HepG2 (cell line): ENCODE measurements around the gene MYO18A. TPM values are rescaled to one million over a fixed set of nuclear protein-coding genes. Genes with fewer than 3 reads are reported as not detected.

Experiments used
- HNRNPH1 ChIP-seq: fragments of 200-400 bp; formaldehyde crosslinking; optimal IDR thresholded peaks from 2 replicates; pipeline ENCODE3; 2017; ENCODE audit warnings: mild to moderate bottlenecking, low read depth, low read length
- HOMEZ ChIP-seq: IDR thresholded peaks from 2 replicates; pipeline ENCODE4 v1.6.1; 2016; ENCODE audit warnings: low read depth
- KDM5B ChIP-seq: sonication (generic); formaldehyde crosslinking; IDR thresholded peaks from 2 replicates; pipeline ENCODE4 v1.4.0; 2020; ENCODE audit warnings: missing genetic modification reagents, mild to moderate bottlenecking, borderline replicate concordance
- KLF16 ChIP-seq, 2 experiments: sonication (generic) in 1 of 2; formaldehyde crosslinking in 1 of 2; IDR thresholded peaks; 2 replicates each; pipeline versions ENCODE4 v1.6.1 to v1.8.0; 2016 to 2023; ENCODE audit warnings: missing genetic modification reagents in 2 of 2, missing compliant biosample characterization in 1 of 2
- KMT2A ChIP-seq: sonication (generic); formaldehyde crosslinking; IDR thresholded peaks from 2 replicates; pipeline ENCODE4 v1.4.0; 2020; ENCODE audit warnings: missing genetic modification reagents
- SIX4 ChIP-seq: sonication (generic); formaldehyde crosslinking; IDR thresholded peaks from 2 replicates; pipeline ENCODE4 v1.4.0; 2020; ENCODE audit warnings: missing genetic modification reagents
- SNAI1 ChIP-seq: sonication (generic); formaldehyde crosslinking; IDR thresholded peaks from 2 replicates; pipeline ENCODE4 v1.5.0; 2020; ENCODE audit warnings: mild to moderate bottlenecking, missing genetic modification reagents, borderline replicate concordance
- SPEN ChIP-seq: sonication (generic); formaldehyde crosslinking; IDR thresholded peaks from 2 replicates; pipeline ENCODE4 v1.5.1; 2020; ENCODE audit warnings: low read depth, mild to moderate bottlenecking, missing genetic modification reagents
- SRY ChIP-seq: sonication (generic); formaldehyde crosslinking; IDR thresholded peaks from 2 replicates; pipeline ENCODE4 v1.8.0; 2022; ENCODE audit warnings: mild to moderate bottlenecking, missing genetic modification reagents
- TMF1 ChIP-seq: sonication (generic); formaldehyde crosslinking; IDR thresholded peaks from 2 replicates; pipeline ENCODE4 v1.8.1; 2022; ENCODE audit warnings: low read depth, missing genetic modification reagents
- ZBTB2 ChIP-seq: sonication (generic); formaldehyde crosslinking; IDR thresholded peaks from 2 replicates; pipeline ENCODE4 v1.8.0; 2022; ENCODE audit warnings: low read depth, missing genetic modification reagents
- ZFY ChIP-seq: sonication (generic); formaldehyde crosslinking; IDR thresholded peaks from 2 replicates; pipeline ENCODE4 v1.4.0; 2020; ENCODE audit warnings: missing genetic modification reagents
- ZGPAT ChIP-seq: IDR thresholded peaks from 2 replicates; pipeline ENCODE4 v1.6.1; 2016; ENCODE audit warnings: mild to moderate bottlenecking
- ZIK1 ChIP-seq: sonication (generic); formaldehyde crosslinking; IDR thresholded peaks from 2 replicates; pipeline ENCODE4 v1.5.0; 2020; ENCODE audit warnings: mild to moderate bottlenecking, low read depth, missing genetic modification reagents, borderline replicate concordance
- ZNF142 ChIP-seq: sonication (generic); formaldehyde crosslinking; IDR thresholded peaks from 2 replicates; pipeline ENCODE4 v1.4.0; 2020; ENCODE audit warnings: missing genetic modification reagents
- ZNF660 ChIP-seq: sonication (generic); formaldehyde crosslinking; IDR thresholded peaks from 2 replicates; pipeline ENCODE4 v1.5.1; 2020; ENCODE audit warnings: mild to moderate bottlenecking, low read depth, missing genetic modification reagents, borderline replicate concordance
- ZNF775 ChIP-seq: sonication (generic); formaldehyde crosslinking; IDR thresholded peaks from 2 replicates; pipeline ENCODE4 v1.4.0; 2020; ENCODE audit warnings: missing genetic modification reagents, mild to moderate bottlenecking, moderate library complexity, borderline replicate concordance
- ZNF788 ChIP-seq: sonication (generic); formaldehyde crosslinking; IDR thresholded peaks from 2 replicates; pipeline ENCODE4 v1.5.0; 2020; ENCODE audit warnings: mild to moderate bottlenecking, missing genetic modification reagents, borderline replicate concordance
- polyA plus RNA-seq, 8 experiments: library from polyadenylated mRNA; depleted of rRNA in 3 of 8; stranded (reverse) in 7 of 8; unstranded in 1 of 8; fragments of >200 nt; fragmentation: Illumina TruSeq in 4 of 8; extraction: Trizol in 4 of 8; gene quantifications; 2 replicates each; pipeline versions ENCODE4 v1.2.1 to v1.2.3, GENCODE V29; 2011 to 2016; ENCODE audit warnings: low read depth in 4 of 8, missing spikeins in 1 of 8, mixed read lengths in 1 of 8; ENCODE audit not compliant: insufficient read depth in 1 of 8
- total RNA-seq, 5 experiments: library from RNA; depleted of rRNA; stranded (reverse); fragments of >200 nt; fragmentation: Illumina TruSeq; extraction: Trizol; gene quantifications; 2 replicates each; pipeline ENCODE4 v1.2.3, GENCODE V29; 2016; ENCODE audit warnings: low read depth in 1 of 5

The MYO18A gene
- total and polyA plus RNA-seq, 2 of the 13 experiments (the other 11 are each of a cell fraction or from before 2014, with no cell fraction given), result 16.8 to 24.8 TPM

- no peak for TF ChIP-seq HNRNPH1
- no peak for TF ChIP-seq ZNF775
- 0 out of 2 replicates have a peak, but pooled peaks have one; percentile 55 for TF ChIP-seq SNAI1 (CRISPR knock-in tag)
- 0 out of 2 replicates have a peak, but pooled peaks have one; percentile 47 for TF ChIP-seq ZBTB2
- TF ChIP-seq KDM5B, result peak; percentile 56; the same call in 1 of the 2 replicates
- TF ChIP-seq ZFY, result peak; percentile 77
- TF ChIP-seq SRY (CRISPR knock-in tag), result peak; percentile 84; the same call in 1 of the 2 replicates
- no peak for TF ChIP-seq HOMEZ (CRISPR knock-in tag)
- TF ChIP-seq ZGPAT, result peak; percentile 31; the same call in 1 of the 2 replicates
- peak; percentile 21; the same call in 1 of the 2 replicates for TF ChIP-seq KMT2A
- peak; percentile 88 for TF ChIP-seq TMF1 (CRISPR knock-in tag)
- peak; percentile 20; the same call in 1 of the 2 replicates for TF ChIP-seq SIX4 (CRISPR knock-in tag)
- TF ChIP-seq SPEN (CRISPR knock-in tag), result peak; percentile 55
- peak; percentile 86 for TF ChIP-seq ZNF142 (CRISPR knock-in tag)
- peak; percentile 22 for TF ChIP-seq ZNF788
- TF ChIP-seq KLF16 (CRISPR knock-in tag; IDR thresholded peaks at IDR 0.05), result no peak; a peak in 1 of 4 replicates
- TF ChIP-seq ZNF660, result no peak
- peak; percentile 59; the same call in 1 of the 2 replicates for TF ChIP-seq ZIK1
These were observed 3.4 kb downstream of the MYO18A start (continued) for GRCh38 chr17:29176558-29177351.
